Head of caudate nucleus (tissue), 42 donors: ENCODE data around the gene FSTL3.
A peak's percentile ranks its signal among the peaks of the same experiment; 100 is the strongest.
"Not testable (repeated sequence)": the region's sequence is repeated elsewhere in the genome, so short reads cannot be mapped to it uniquely, and the experiment has no call there.

Experiments
- DNase-seq, 42 donors: peaks; one replicate each; pipeline versions ENCODE4 v3.0.0 to v3.0.0-alpha.2; 2020 to 2021; ENCODE audit warnings: mixed read lengths in 7 of 42
- intact Hi-C: fragments of 100-400 bp; cut with DNase I; formaldehyde crosslinking; loops from one replicate; pipeline ENCODE4 v1.15.0; 2022

Gene FSTL3

DNA sequence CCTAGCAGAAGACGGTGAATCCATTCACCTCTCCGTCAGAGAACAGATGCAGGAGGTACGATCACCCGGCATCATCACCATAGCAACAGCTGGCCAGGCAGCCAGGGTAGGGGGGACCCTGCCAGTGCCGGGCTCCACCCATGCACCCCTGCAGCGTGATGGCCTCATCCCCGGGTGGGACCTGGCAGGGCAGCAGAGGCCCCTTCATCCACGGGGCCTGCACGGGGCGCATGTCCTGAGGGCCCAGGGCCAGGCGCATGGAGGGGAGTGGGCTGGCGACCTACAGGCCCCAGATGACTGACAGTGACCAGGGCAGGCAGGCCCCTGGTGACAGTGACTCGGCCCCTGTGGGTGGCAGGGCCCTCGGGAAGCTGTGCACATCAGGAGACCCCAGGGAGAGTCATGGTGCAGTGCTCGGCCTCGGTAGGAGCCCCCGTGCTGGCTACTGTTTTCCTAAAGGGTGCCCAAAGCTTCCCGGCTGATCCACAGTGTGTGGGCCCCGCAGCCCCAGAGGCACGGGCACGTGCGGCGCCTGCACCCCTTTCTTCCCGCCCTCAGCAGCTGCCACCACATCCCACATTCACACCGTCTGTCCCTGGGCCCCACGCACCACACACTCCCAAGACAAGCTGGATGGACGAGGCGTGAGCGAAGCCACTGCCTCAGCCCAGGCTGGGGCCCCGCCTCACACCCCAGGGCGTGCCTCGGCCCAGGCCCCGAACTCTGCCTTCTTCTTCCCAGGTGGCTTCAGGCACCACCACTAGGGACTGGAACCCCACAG is 17.9 kb upstream of the FSTL3 start:
- intact Hi-C loops = no loop called here
- DNase-seq = no peak

GRCh38 chr19:658916-659839 is 17.0 kb upstream of the FSTL3 start:
- peak in 8 of 42 donors; percentile 20 to 60 (median 34) for DNase-seq
- intact Hi-C loops = no loop called here

GRCh38 chr19:660793-661426 is 15.3 kb upstream of the FSTL3 start:
- DNase-seq = no peak
- intact Hi-C loops = loop anchor here (10.0 kb wide), 2 partner anchors 134 to 264 kb away; partner anchors contain the start of genes ARID3A and PTBP1

DNA sequence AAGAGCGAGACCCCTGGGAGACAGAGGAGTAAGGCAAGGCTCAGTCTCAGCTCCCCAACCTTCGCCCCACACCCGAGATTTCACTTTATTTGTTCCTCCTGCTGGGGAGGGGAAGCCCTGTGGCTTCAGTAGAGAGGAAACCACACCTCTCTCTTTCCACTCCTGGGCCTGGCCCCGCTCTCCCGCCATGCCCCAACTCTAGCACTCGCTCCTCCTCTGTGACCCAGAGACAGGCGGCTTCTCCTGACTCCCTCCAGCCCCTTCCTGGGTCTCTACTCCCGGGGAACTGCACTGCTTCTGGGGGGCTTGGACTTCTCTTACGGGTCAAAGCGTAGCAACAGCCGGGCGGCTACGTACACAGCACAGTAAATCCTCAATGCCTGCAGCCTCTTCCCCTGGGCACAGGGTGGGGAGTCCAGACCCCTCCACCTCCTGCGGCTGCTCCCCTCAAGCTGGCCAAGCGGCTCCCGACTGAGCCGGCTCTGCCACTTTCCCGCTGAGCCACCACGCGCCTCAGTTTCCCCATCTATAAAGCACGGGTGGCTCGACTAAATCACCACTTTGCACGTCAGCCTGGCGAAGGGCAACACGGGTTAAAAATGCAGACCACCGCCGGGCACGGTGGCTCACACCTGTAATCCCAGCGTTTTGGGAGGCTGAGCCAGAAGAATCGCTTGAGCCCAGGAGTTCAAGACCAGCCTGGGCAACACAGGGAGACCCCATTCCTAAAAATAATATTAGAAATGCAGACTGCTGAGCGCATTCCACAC is 14.6 kb upstream of the FSTL3 start:
- intact Hi-C loops = loop anchor here (2.0 to 10.0 kb wide), 3 partner anchors 19 to 263 kb away; partner anchors contain the start of genes ARID3A and PTBP1
- DNase-seq = no peak

GRCh38 chr19:662207-662961 is 13.8 kb upstream of the FSTL3 start:
- no peak for DNase-seq
- intact Hi-C loops = loop anchor here (2.0 to 10.0 kb wide), 3 partner anchors 18 to 262 kb away; partner anchors contain the start of genes ARID3A and PTBP1

- intact Hi-C loops = loop anchor here (2.0 to 10.0 kb wide), 3 partner anchors 18 to 262 kb away; partner anchors contain the start of genes ARID3A and PTBP1
- DNase-seq = peak; percentile 68 to 96 (median 90)
Observed at GRCh38 chr19:662962-663681, 13.1 kb upstream of the FSTL3 start, which contains the start of gene RNF126. Gene RNF126 (minus strand): TSS chr19:663214. CDS start chr19:663121, 93 bp downstream.

- intact Hi-C loops = loop anchor here (2.0 to 10.0 kb wide), 4 partner anchors 17 to 261 kb away; partner anchors contain the start of genes ARID3A and PTBP1
- DNase-seq = peak in 1 of 42 donors; percentile 23
Observed at GRCh38 chr19:663682-664117, 12.5 kb upstream of the FSTL3 start.

DNA sequence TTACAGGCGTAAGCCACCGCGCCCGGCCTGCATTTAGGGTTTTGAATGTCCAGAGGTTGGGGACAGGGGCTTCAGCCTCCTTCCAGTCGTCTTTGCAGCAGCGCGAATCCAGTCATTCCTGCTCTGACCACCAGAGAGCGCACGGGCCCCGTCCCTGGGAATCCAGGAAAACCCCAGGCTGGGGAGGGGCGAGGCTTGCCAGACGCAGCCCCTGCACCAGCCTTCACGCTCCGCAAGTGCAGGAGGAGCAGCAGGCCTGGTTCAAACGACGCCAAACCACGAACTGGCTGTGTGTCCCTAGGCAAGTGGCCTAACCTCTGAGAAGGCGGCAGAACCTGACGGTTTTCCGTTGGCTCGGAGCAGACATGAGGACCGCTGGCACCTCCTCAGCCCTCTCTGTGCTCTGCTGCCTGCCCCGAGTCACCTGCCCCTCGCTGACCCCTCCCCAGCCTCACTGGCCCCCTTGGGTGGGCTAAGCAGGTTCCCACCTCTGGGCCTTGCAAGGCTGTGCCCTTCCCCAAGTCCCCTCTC is 11.2 kb upstream of the FSTL3 start:
- intact Hi-C loops = loop anchor here (2.0 to 10.0 kb wide), 3 partner anchors 72 to 260 kb away; partner anchors contain the start of genes ARID3A and PTBP1
- DNase-seq = peak; percentile 70 to 92 (median 84)

DNA sequence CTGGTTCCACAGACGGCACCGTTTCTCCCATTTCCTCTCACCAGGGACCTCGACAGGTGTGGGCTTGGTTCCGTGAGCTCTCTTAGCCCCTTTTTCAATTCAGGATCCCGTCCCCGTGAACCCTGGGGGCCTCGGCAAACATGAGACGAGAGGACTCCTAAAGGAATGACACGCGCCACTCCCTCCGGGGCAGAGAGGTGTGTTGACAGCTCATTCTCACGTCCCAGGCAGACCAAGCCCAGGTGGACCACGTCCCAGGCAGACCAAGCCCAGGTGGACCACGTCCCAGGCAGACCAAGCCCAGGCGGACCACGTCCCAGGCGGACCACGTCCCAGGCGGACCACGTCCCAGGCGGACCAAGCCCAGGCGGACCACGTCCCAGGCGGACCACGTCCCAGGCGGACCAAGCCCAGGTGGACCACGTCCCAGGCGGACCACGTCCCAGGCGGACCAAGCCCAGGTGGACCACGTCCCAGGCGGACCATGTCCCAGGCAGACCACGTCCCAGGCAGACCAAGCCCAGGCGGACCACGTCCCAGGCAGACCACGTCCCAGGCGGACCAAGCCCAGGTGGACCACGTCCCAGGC is 9.1 kb upstream of the FSTL3 start:
- intact Hi-C loops = loop anchor here (10.0 kb wide), 2 partner anchors 128 to 258 kb away; partner anchors contain the start of genes ARID3A and PTBP1
- DNase-seq = not testable (repeated sequence)

DNA sequence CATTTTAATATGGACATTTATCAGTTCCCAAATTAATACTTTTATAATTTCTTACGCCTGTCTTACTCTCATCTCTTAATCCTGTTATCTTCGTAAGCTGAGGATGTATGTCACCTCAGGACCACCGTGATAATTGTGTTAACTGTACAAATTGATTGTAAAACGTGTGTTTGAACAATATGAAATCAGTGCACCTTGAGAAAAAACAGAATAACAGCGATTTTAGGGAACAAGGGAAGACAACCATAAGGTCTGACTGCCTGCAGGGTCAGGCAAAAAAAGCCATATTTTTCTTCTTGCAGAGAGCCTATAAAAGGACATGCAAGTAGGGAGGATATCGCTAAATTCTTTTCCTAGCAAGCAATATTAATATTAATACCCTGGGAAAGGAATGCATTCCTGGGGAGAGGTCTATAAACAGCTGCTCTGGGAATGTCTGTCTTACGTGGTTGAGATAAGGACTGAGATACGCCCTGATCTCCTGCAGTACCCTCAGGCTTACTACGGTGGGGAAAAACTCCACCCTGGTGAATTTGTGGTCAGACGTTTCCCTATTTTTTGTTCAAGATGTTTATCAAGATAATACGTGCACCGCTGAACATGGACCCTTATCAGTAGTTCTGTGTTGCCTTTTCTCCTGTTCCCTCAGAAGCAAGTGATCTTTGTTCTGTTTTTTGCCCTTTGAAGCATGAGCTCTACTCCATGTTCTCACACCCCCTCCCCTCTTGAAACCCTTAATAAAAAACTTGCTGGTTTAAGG is 7.3 kb upstream of the FSTL3 start:
- intact Hi-C loops = loop anchor here (10.0 kb wide), 2 partner anchors 126 to 256 kb away; partner anchors contain the start of genes ARID3A and PTBP1

GRCh38 chr19:670609-671075 is 5.5 kb upstream of the FSTL3 start:
- DNase-seq = no peak
- intact Hi-C loops = no loop called here

More for the DNA sequence above, 7.3 kb upstream of the FSTL3 start:
- not testable (repeated sequence) for DNase-seq

GRCh38 chr19:674282-675151 is 1.7 kb upstream of the FSTL3 start:
- intact Hi-C loops = no loop called here
- peak in 15 of 42 donors; percentile 31 to 66 (median 52) for DNase-seq

DNA sequence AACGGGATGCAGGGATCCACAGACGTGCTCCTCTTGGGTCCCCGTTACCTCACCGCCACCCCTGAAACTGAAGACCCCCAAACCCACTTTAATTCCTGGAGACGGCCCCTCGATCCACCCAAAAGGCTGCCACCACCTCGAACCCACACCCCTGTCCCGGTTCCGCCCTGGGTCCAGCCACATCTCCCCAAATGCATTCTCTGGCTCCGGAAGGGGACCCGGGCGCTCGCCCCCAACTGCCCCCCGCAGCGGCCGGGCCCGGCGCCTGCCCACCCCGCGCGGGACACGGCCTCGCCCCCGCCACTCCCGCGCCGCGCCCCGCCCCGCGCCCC is 219 bp upstream of the FSTL3 start:
- intact Hi-C loops = no loop called here
- DNase-seq = no peak

- intact Hi-C loops = no loop called here
- peak in 2 of 42 donors; percentile 40 to 45 for DNase-seq
Observed at GRCh38 chr19:677201-677600, 1.0 kb downstream of the FSTL3 start.
